ENCODE measurements around the gene PANK2. TPM values are rescaled to one million over a fixed set of nuclear protein-coding genes. Genes with fewer than 3 reads are reported as not detected.

The PANK2 gene
- total and polyA plus RNA-seq, 10 of the 15 experiments (the other 5 are each of a cell fraction or from before 2014, with no cell fraction given): 13.2 to 43.4 (median 33.3) TPM

DNA sequence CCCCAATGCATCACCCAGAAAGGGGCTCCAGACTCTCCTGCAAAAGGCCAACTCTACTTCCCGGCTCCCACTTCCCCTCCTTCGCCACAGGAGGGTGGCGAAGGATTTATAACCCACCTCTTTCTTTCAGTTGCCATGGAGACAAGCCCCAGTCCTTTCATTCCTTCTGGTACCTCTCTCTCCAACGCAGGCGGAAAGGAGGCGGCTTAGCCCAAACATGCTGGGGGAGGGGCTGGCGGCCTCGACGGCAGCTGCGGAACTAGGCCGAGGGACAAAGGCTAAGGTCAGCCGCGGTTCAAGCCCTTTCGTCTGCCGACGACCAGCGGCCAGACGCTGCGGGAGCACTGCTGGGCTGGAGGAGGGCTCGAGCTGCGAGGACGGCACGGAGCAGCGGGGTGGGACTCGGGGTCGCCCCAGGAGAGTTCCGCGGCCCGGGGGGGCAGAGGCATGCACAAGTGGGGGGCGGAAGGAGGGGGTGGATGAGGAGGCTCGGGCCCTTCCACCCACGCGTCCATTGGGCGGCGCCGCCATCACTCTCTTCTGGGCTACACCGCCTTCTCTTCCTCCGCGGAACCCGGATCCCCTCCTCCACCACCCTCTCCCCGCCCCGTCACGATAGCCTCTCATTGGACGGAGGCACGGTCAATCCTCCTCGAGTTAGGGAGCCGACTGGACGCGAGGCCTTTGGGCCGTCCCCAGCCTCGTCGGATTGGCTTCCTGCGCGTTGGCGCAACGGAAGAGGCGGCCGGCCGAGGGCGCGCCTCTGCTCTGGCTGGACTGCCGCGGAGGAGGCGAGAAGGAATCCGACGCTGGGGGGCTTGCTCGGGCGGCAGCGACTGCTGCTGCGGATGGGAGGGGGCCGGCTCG, at the start of gene PANK2 (continued):
- TF ChIP-seq, protein P1, sequence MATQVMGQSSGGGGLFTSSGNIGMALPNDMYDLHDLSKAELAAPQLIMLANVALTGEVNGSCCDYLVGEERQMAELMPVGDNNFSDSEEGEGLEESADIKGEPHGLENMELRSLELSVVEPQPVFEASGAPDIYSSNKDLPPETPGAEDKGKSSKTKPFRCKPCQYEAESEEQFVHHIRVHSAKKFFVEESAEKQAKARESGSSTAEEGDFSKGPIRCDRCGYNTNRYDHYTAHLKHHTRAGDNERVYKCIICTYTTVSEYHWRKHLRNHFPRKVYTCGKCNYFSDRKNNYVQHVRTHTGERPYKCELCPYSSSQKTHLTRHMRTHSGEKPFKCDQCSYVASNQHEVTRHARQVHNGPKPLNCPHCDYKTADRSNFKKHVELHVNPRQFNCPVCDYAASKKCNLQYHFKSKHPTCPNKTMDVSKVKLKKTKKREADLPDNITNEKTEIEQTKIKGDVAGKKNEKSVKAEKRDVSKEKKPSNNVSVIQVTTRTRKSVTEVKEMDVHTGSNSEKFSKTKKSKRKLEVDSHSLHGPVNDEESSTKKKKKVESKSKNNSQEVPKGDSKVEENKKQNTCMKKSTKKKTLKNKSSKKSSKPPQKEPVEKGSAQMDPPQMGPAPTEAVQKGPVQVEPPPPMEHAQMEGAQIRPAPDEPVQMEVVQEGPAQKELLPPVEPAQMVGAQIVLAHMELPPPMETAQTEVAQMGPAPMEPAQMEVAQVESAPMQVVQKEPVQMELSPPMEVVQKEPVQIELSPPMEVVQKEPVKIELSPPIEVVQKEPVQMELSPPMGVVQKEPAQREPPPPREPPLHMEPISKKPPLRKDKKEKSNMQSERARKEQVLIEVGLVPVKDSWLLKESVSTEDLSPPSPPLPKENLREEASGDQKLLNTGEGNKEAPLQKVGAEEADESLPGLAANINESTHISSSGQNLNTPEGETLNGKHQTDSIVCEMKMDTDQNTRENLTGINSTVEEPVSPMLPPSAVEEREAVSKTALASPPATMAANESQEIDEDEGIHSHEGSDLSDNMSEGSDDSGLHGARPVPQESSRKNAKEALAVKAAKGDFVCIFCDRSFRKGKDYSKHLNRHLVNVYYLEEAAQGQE (IDR thresholded peaks at IDR 0.05; ENCODE audit: low read depth, low read length): no peak
- TF ChIP-seq PBX3 (IDR thresholded peaks at IDR 0.05; ENCODE audit: insufficient replicate concordance, low read depth, low read length): peak; percentile 99
- no peak; the same call in 1 of the 2 replicates for TF ChIP-seq NFXL1 (IDR thresholded peaks at IDR 0.05; ENCODE audit: borderline replicate concordance)
- peak; percentile 46; the same call in 1 of the 2 replicates for TF ChIP-seq SMC3 (IDR thresholded peaks at IDR 0.05; ENCODE audit: borderline replicate concordance, low read length)
- peak; percentile 66 for TF ChIP-seq MEF2B (IDR thresholded peaks at IDR 0.05; ENCODE audit: partially characterized antibody, poor library complexity, severe bottlenecking)
- peak; percentile 94 for TF ChIP-seq BMI1 (IDR thresholded peaks at IDR 0.05; ENCODE audit: borderline replicate concordance)
- peak; percentile 70; the same call in 1 of the 2 replicates for TF ChIP-seq ZNF207 (IDR thresholded peaks at IDR 0.05; ENCODE audit: borderline replicate concordance)
- TF ChIP-seq MXI1 (IDR thresholded peaks at IDR 0.05; ENCODE audit: low read depth, low read length): peak; percentile 41
- TF ChIP-seq NR2C2 (IDR thresholded peaks at IDR 0.05; ENCODE audit: borderline replicate concordance, control insufficient read depth, insufficient read length, low read depth): no peak
- TF ChIP-seq CHD4 (IDR thresholded peaks at IDR 0.05): no peak
- TF ChIP-seq CREM (IDR thresholded peaks at IDR 0.05; ENCODE audit: low read depth): peak; percentile 87
- peak; percentile 76 for TF ChIP-seq RAD21 (IDR thresholded peaks at IDR 0.05; ENCODE audit: insufficient read depth, low read depth, low read length)
- TF ChIP-seq, protein P2, sequence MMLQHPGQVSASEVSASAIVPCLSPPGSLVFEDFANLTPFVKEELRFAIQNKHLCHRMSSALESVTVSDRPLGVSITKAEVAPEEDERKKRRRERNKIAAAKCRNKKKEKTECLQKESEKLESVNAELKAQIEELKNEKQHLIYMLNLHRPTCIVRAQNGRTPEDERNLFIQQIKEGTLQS (IDR thresholded peaks at IDR 0.05; ENCODE audit: borderline replicate concordance, extremely low read depth, low read depth, low read length): no peak
- TF ChIP-seq BCL11A (IDR thresholded peaks at IDR 0.05; ENCODE audit: low read depth, low read length): no peak
- TF ChIP-seq FOS (IDR thresholded peaks at IDR 0.05; ENCODE audit: borderline replicate concordance, extremely low read depth, insufficient read length): peak; percentile 86
- TF ChIP-seq, protein P3, sequence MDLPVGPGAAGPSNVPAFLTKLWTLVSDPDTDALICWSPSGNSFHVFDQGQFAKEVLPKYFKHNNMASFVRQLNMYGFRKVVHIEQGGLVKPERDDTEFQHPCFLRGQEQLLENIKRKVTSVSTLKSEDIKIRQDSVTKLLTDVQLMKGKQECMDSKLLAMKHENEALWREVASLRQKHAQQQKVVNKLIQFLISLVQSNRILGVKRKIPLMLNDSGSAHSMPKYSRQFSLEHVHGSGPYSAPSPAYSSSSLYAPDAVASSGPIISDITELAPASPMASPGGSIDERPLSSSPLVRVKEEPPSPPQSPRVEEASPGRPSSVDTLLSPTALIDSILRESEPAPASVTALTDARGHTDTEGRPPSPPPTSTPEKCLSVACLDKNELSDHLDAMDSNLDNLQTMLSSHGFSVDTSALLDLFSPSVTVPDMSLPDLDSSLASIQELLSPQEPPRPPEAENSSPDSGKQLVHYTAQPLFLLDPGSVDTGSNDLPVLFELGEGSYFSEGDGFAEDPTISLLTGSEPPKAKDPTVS (IDR thresholded peaks at IDR 0.05; ENCODE audit: low read depth, low read length): no peak
- 0 out of 2 replicates have a peak, but pooled peaks have one; percentile 51 for TF ChIP-seq ZSCAN29 (IDR thresholded peaks at IDR 0.05)
- TF ChIP-seq BCL3 (IDR thresholded peaks at IDR 0.05; ENCODE audit: borderline replicate concordance, insufficient read depth, low read depth, low read length, poor library complexity, severe bottlenecking): peak; percentile 11
- TF ChIP-seq ASH2L (IDR thresholded peaks at IDR 0.05; ENCODE audit: borderline replicate concordance, low read depth): no peak
- peak; percentile 96 for TF ChIP-seq HDGF (IDR thresholded peaks at IDR 0.05)
- TF ChIP-seq MEF2A (IDR thresholded peaks at IDR 0.05; ENCODE audit: insufficient read depth, low read depth, low read length): no peak

All from GM12878 (cell line).